ENCODE measurements around the gene MCTP2. TPM values are rescaled to one million over a fixed set of nuclear protein-coding genes. Genes with fewer than 3 reads are reported as not detected.

Gene MCTP2
- total and polyA plus RNA-seq, 2 of the 13 experiments (the other 11 are each of a cell fraction or from before 2014, with no cell fraction given): 5.1 to 8.6 TPM

- no peak for FAIRE-seq
- H4K20me1 ChIP-seq (ENCODE audit: insufficient read depth, low read length): no peaks in the 10 kb centered on the region
- peaks cover 11% of the 10 kb centered on the region for H3K79me2 ChIP-seq (ENCODE audit: insufficient read depth, low read length)
- H3K27ac ChIP-seq (ENCODE audit: extremely low read length, insufficient read depth, low read length): no peak overlapping the region
- in situ Hi-C loops (cut with HindIII; ENCODE audit: extremely low pct_ligation_motif_present, low pct_unique_long_range_greater_than_20kb): no loop called here
- WGBS (ENCODE audit: low lambda C conversion rate): 42% methylated on average over 2 of the region's 2 CpGs
- DNase-seq (ENCODE audit: low spot score): no peak
- ChIA-PET POLR2A (no interaction called here), CTCF (ENCODE audit: low intra/inter-chr PET ratio, low total read pairs) (no interaction called here)
- H3K4me3 ChIP-seq (replicated peaks in 1 of 3; ENCODE audit: insufficient read depth in 1 of 3, low read depth in 2 of 3, low read length in 3 of 3): no peak overlapping the region
- no peak overlapping the region for H3K9ac ChIP-seq (ENCODE audit: insufficient read depth, low read depth, low read length)
- peaks cover 4% of the 10 kb centered on the region; the same call in 1 of the 2 replicates for H3K9me3 ChIP-seq (ENCODE audit: low read length)
- TF ChIP-seq ZNF44 (CRISPR knock-in tag; IDR thresholded peaks at IDR 0.05): no peak
- no peak for TF ChIP-seq SOX13 (IDR thresholded peaks at IDR 0.05)
- TF ChIP-seq SOX13 (CRISPR knock-in tag; conservative IDR thresholded peaks at IDR 0.05 in 1 of 2, IDR thresholded peaks at IDR 0.05 in 1 of 2): no peak
- TF ChIP-seq ZBED4 (CRISPR knock-in tag; IDR thresholded peaks at IDR 0.05; ENCODE audit: borderline replicate concordance): no peak
- TF ChIP-seq MXD1 (CRISPR knock-in tag; IDR thresholded peaks at IDR 0.05): no peak
- no peak for TF ChIP-seq IKZF5 (CRISPR knock-in tag; IDR thresholded peaks at IDR 0.05)
- TF ChIP-seq ZBTB43 (CRISPR knock-in tag; conservative IDR thresholded peaks at IDR 0.05): no peak
- TF ChIP-seq ZNF414 (CRISPR knock-in tag; IDR thresholded peaks at IDR 0.05): no peak
- TF ChIP-seq HNRNPL (IDR thresholded peaks at IDR 0.05; ENCODE audit: low read depth, low read length): no peak
- TF ChIP-seq ZNF883 (CRISPR knock-in tag; IDR thresholded peaks at IDR 0.05; ENCODE audit: not compliant biosample characterization): no peak
- no peak for TF ChIP-seq NPAS2 (CRISPR knock-in tag; IDR thresholded peaks at IDR 0.05; ENCODE audit: borderline replicate concordance)
- no peaks in the 10 kb centered on the region for H3K4me1 ChIP-seq (ENCODE audit: insufficient read depth, low read length)
- ATAC-seq: no peak
- H2AFZ ChIP-seq (ENCODE audit: low read length): no peak overlapping the region
- H3K36me3 ChIP-seq (replicated peaks in 1 of 2; ENCODE audit: control insufficient read depth in 1 of 2, insufficient read depth in 2 of 2, low read length in 2 of 2): no peaks in the 10 kb centered on the region
- BruUV-seq (replicated peaks): no TSS peak
- H3K27me3 ChIP-seq (ENCODE audit: control insufficient read depth in 1 of 2, insufficient read depth in 2 of 2, low read length in 2 of 2): no peaks in the 10 kb centered on the region
- intact Hi-C loops (cut with micrococcal nuclease; ENCODE audit: unreplicated experiment): no loop called here
- H3K4me2 ChIP-seq (ENCODE audit: low read depth, low read length): no peak overlapping the region
Measured at GRCh38 chr15:94239474-94239873, 8.1 kb downstream of the MCTP2 start.

Data from HepG2 (cell line).